GM21619 (cell line): Measurements from ENCODE around the gene ADGRG7.
"Not testable (repeated sequence)": the region's sequence is repeated elsewhere in the genome, so short reads cannot be mapped to it uniquely, and the experiment has no call there.

Experiments
- ATAC-seq: cut with Tn5 transposase; IDR thresholded peaks from one replicate; pipeline ENCODE4 v1.9.1; 2021; ENCODE audit not compliant: unreplicated experiment

ADGRG7 gene

GRCh38 chr3:100641471-100642032, 32.2 kb downstream of the ADGRG7 start:
- ATAC-seq: peak; percentile 93

- ATAC-seq: no peak
Measured at GRCh38 chr3:100645913-100646312, 36.5 kb downstream of the ADGRG7 start.

- ATAC-seq: no peak
Measured at GRCh38 chr3:100647171-100647570, 37.8 kb downstream of the ADGRG7 start.

GRCh38 chr3:100647657-100648056, 38.3 kb downstream of the ADGRG7 start:
- no peak for ATAC-seq

GRCh38 chr3:100650651-100651619, 41.5 kb downstream of the ADGRG7 start:
- ATAC-seq: peak; percentile 98

GRCh38 chr3:100653604-100654294, 44.3 kb downstream of the ADGRG7 start:
- no peak for ATAC-seq

- no peak for ATAC-seq
Measured at GRCh38 chr3:100656945-100657344, 47.5 kb downstream of the ADGRG7 start.

- ATAC-seq: not testable (repeated sequence)
Measured at GRCh38 chr3:100661294-100661693, 51.9 kb downstream of the ADGRG7 start.

- ATAC-seq: no peak
Measured at GRCh38 chr3:100662113-100662823, 52.9 kb downstream of the ADGRG7 start.

- no peak for ATAC-seq
Measured at GRCh38 chr3:100665230-100665629, 55.8 kb downstream of the ADGRG7 start.

- ATAC-seq: not testable (repeated sequence)
Measured at GRCh38 chr3:100666699-100667098, 57.3 kb downstream of the ADGRG7 start.

- ATAC-seq: not testable (repeated sequence)
Measured at GRCh38 chr3:100667316-100667715, 57.9 kb downstream of the ADGRG7 start.

GRCh38 chr3:100670995-100671394, 61.6 kb downstream of the ADGRG7 start:
- not testable (repeated sequence) for ATAC-seq

GRCh38 chr3:100681496-100681895, 72.1 kb downstream of the ADGRG7 start:
- no peak for ATAC-seq

- no peak for ATAC-seq
Measured at GRCh38 chr3:100682056-100682853, 72.9 kb downstream of the ADGRG7 start.

- ATAC-seq: no peak
Measured at GRCh38 chr3:100682854-100683760, 73.7 kb downstream of the ADGRG7 start.

- ATAC-seq: no peak
Measured at GRCh38 chr3:100693225-100693624, 83.8 kb downstream of the ADGRG7 start.

GRCh38 chr3:100695696-100696095, 86.3 kb downstream of the ADGRG7 start:
- ATAC-seq: no peak

- ATAC-seq: no peak
Measured at GRCh38 chr3:100696161-100696560, 86.8 kb downstream of the ADGRG7 start.
